Esophagus muscularis mucosa (tissue), 4 donors: ENCODE results near the gene NAA25. TPM values are rescaled to one million over a fixed set of nuclear protein-coding genes. Genes with fewer than 3 reads are reported as not detected.
A peak's percentile ranks its signal among the peaks of the same experiment; 100 is the strongest.

Experiments used
- DNase-seq: peaks from one replicate; pipeline ENCODE4 v3.0.0-alpha.2; 2017; ENCODE audit errors: extremely low spot score
- H3K27ac ChIP-seq, 4 donors: fragments of 200-600 bp; sonication (generic); replicated peaks in 1 of 4; 1 replicate in 3 of 4; 2 replicates in 1 of 4; pipeline ENCODE4 v1.5.1; 2016 to 2019; ENCODE audit warnings: mild to moderate bottlenecking in 1 of 4
- H3K27me3 ChIP-seq, 4 donors: fragments of 200-600 bp; sonication (generic); one replicate each; pipeline versions ENCODE4 v1.5.1 to v1.6.0; 2016 to 2019
- H3K36me3 ChIP-seq, 4 donors: fragments of 200-600 bp; sonication (generic); one replicate each; pipeline ENCODE4 v1.5.1; 2016 to 2019
- H3K4me1 ChIP-seq, 4 donors: fragments of 200-600 bp; sonication (generic); one replicate each; pipeline ENCODE4 v1.5.1; 2016 to 2019
- H3K4me3 ChIP-seq, 4 donors: fragments of 200-600 bp; sonication (generic); 1 replicate in 2 of 4; 2 replicates in 2 of 4; pipeline ENCODE4 v1.5.1; 2016 to 2019; ENCODE audit warnings: mild to moderate bottlenecking in 4 of 4, moderate library complexity in 1 of 4
- H3K9me3 ChIP-seq, 4 donors: fragments of 200-600 bp; sonication (generic); 1 replicate in 3 of 4; 2 replicates in 1 of 4; pipeline ENCODE4 v1.5.1; 2016 to 2019
- EP300 ChIP-seq: sonication (generic); formaldehyde crosslinking; IDR thresholded peaks from one replicate; pipeline ENCODE4 v1.6.1; 2017; ENCODE audit warnings: antibody characterized with exemption
- POLR2A ChIP-seq: fragments of 450-650 bp; IDR thresholded peaks from one replicate; pipeline ENCODE4 v1.6.1; 2017; ENCODE audit warnings: antibody characterized with exemption, moderate library complexity, mild to moderate bottlenecking, low read depth
- POLR2AphosphoS5 ChIP-seq, 2 donors: sonication (generic); formaldehyde crosslinking; IDR thresholded peaks; one replicate each; pipeline ENCODE4 v1.6.1; 2017; ENCODE audit warnings: antibody characterized with exemption in 2 of 2
- WGBS: methylation state at CpG from one replicate; pipeline ENCODE4 v1.1.5; 2018; 5-methylcytosine and 5-hydroxymethylcytosine counted together
- intact Hi-C: fragments of 100-400 bp; cut with DNase I; formaldehyde crosslinking; loops from one replicate; pipeline ENCODE4 v1.15.1; 2023
- total RNA-seq, 4 donors: library from RNA; depleted of rRNA; stranded (reverse); fragments of >200 nt; gene quantifications; one replicate each; pipeline versions ENCODE4 v1.1.0 to v1.2.1, GENCODE V29; 2016
- TF ChIP-seq, protein P1 (sequence below), 3 experiments: fragments of 200-600 bp in 2 of 3; fragments of 450-650 bp in 1 of 3; sonication (generic) in 2 of 3; IDR thresholded peaks; one replicate each; pipeline ENCODE4 v1.5.1; 2017 to 2019; ENCODE audit warnings: antibody characterized with exemption in 3 of 3, mild to moderate bottlenecking in 2 of 3, moderate library complexity in 1 of 3

Gene NAA25
- total RNA-seq, 4 donors from 2014 or later, result 11.9 to 18.7 (median 13.2) TPM

DNA sequence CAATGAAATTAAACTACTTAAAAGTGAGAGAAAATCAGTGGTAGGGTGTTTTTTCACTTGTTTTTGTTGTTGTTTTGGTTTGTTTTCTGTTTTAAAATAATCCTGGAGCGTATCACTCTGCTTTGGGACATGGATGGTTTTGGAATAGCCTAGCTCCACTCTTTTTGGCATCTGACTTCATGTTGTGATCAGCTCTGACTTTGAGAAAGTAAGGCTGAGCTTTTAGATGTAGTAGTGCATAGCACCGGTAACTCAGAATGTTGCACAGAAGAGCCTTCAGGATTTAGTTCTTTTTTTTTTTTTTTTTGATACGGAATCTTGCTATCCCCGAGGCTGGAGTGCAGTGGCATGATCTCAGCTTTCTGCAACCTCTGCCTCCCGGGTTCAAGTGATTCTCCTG is 24.8 kb upstream of the NAA25 start:
- no peaks in the 10 kb centered on the region for H3K27me3 ChIP-seq
- H3K27ac ChIP-seq, result no peak overlapping the region
- 94% methylated on average over 5 of the region's 5 CpGs for WGBS
- H3K4me3 ChIP-seq, result no peak overlapping the region
- no peak for DNase-seq
- TF ChIP-seq POLR2A, result no peak
- TF ChIP-seq, protein P1, sequence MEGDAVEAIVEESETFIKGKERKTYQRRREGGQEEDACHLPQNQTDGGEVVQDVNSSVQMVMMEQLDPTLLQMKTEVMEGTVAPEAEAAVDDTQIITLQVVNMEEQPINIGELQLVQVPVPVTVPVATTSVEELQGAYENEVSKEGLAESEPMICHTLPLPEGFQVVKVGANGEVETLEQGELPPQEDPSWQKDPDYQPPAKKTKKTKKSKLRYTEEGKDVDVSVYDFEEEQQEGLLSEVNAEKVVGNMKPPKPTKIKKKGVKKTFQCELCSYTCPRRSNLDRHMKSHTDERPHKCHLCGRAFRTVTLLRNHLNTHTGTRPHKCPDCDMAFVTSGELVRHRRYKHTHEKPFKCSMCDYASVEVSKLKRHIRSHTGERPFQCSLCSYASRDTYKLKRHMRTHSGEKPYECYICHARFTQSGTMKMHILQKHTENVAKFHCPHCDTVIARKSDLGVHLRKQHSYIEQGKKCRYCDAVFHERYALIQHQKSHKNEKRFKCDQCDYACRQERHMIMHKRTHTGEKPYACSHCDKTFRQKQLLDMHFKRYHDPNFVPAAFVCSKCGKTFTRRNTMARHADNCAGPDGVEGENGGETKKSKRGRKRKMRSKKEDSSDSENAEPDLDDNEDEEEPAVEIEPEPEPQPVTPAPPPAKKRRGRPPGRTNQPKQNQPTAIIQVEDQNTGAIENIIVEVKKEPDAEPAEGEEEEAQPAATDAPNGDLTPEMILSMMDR (IDR thresholded peaks at IDR 0.05), result no peak
- TF ChIP-seq EP300, result no peak
- H3K9me3 ChIP-seq, result no peaks in the 10 kb centered on the region
- H3K4me1 ChIP-seq, result peaks cover 41 to 53% (median 47%) of the 10 kb centered on the region in 4 donors
- H3K36me3 ChIP-seq, result peaks cover 32 to 42% (median 40%) of the 10 kb centered on the region in 4 donors
- intact Hi-C loops, result no loop called here

DNA sequence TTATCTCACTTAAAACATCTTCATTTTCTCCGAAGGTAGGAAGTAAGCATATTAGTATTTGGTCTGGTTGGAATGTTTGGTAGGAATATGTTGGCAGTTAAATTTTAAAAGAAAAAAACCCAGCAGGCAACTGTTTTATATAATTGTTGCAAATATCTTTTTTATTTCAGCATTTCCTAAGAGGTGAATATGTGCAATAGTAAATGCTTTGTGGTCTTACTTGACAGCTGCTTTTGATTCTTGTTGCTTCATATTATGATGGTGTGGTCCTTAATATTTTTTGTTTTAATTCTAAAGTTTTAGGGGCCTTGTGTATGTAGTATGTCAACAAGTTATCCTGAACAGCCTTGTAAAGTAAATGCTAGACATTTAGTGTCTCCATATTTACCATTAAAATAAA is 23.1 kb upstream of the NAA25 start:
- Histone ChIP-seq H3K27me3 (no peaks in the 10 kb centered on the region), H3K27ac (peak overlapping the region in 1 of 4 donors; percentile 63), H3K36me3 (peaks cover 20 to 25% (median 23%) of the 10 kb centered on the region in 4 donors), H3K9me3 (no peaks in the 10 kb centered on the region), H3K4me3 (no peak overlapping the region), H3K4me1 (peaks cover 59 to 70% (median 64%) of the 10 kb centered on the region in 4 donors)
- TF ChIP-seq, protein P1 (IDR thresholded peaks at IDR 0.05), result no peak
- no peak for TF ChIP-seq POLR2A
- no peak for DNase-seq
- intact Hi-C loops, result no loop called here
- WGBS, result 29% methylated on average over 1 of the region's 1 CpG

DNA sequence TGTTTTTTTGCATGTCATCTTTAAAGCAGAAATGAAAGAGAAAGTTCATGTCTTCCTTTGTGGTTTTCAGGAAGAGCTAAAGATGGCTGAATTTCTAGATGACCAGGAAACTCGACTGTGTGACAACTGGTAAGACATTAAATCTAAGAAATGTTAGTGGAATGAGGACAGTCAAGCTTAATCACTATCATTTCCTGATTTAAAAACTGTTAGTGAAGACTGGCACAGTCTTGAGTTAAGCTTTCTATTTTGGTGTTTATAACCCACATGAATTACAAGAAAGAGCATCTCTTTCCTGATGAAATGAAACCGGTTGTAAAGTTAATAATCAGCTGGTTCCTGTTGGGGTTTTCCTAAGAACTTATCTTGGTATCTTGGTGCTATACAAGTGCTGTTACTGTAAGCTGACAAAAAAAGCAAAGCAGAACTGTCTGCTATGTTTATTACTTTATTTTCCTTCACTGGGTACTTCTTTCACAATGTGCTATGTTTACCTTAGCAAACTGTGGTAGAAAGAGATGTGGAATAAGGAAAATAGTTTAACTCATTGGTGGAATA is 21.9 kb upstream of the NAA25 start:
- 23% methylated on average over 2 of the region's 2 CpGs for WGBS
- H3K27me3 ChIP-seq, result no peaks in the 10 kb centered on the region
- DNase-seq, result no peak
- H3K9me3 ChIP-seq, result no peaks in the 10 kb centered on the region
- H3K4me1 ChIP-seq, result peaks cover 65 to 77% (median 72%) of the 10 kb centered on the region in 4 donors
- peak overlapping the region; percentile 38 to 63 (median 52) for H3K27ac ChIP-seq
- peaks cover 8 to 13% (median 11%) of the 10 kb centered on the region in 4 donors for H3K36me3 ChIP-seq
- TF ChIP-seq POLR2AphosphoS5 (IDR thresholded peaks at IDR 0.05) (no peak), POLR2A (no peak), EP300 (no peak)
- TF ChIP-seq, protein P1 (IDR thresholded peaks at IDR 0.05), result no peak
- intact Hi-C loops, result no loop called here
- peak overlapping the region in 3 of 4 donors; percentile 4 to 30 (median 12) for H3K4me3 ChIP-seq

DNA sequence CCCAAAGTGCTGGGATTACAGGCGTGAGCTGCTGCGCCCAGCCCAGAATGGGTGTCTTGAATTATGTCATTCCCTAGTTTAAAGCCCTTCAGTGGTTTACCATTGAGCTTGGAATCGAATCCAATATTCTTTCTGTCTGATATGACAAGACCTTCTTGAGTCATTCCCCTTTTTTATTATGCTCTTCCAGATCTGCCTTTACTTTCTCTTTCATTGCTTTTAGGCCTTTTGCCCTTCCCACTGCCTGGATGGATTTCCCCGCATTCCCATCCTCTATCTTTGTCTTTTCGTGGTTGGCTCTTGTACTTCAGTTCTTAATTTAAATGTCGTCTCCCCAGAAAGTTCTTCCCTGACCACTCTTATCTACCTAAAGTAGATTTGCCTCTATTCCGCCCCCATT is 18.3 kb upstream of the NAA25 start:
- H3K27ac ChIP-seq, result peak overlapping the region; percentile 92 to 97 (median 96)
- no peak for DNase-seq
- 77% methylated on average over 7 of the region's 7 CpGs for WGBS
- H3K4me3 ChIP-seq, result peak overlapping the region; percentile 64 to 97 (median 86)
- intact Hi-C loops, result no loop called here
- TF ChIP-seq POLR2AphosphoS5 (IDR thresholded peaks at IDR 0.05) (no peak), EP300 (no peak), POLR2A (no peak)
- TF ChIP-seq, protein P1 (IDR thresholded peaks at IDR 0.05), result no peak
- no peaks in the 10 kb centered on the region for H3K9me3 ChIP-seq
- peaks cover 76 to 90% (median 85%) of the 10 kb centered on the region in 4 donors for H3K4me1 ChIP-seq
- no peaks in the 10 kb centered on the region for H3K27me3 ChIP-seq
- no peaks in the 10 kb centered on the region for H3K36me3 ChIP-seq

DNA sequence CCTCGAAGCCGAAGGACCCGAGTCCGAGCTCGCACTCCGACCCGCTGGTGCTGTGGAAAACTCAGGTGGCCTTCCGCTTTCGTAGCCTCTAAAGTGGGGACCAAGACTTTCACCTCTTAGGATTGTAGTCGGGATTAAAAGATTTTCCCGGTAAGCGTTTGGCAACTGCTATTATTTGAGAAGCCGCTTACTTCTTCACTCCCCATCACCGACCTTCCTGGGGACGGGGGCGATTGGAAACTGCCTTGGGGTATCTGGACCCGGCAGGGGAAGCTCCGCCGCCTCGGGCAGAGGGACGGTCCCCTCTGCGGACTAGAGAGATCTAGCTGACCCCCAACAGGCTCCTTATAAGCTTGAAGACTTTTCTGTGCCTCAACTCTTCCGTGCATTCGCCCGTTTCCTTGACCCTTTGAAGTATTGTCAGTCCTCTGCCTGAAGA is 17.4 kb upstream of the NAA25 start:
- peak overlapping the region; percentile 64 to 97 (median 86) for H3K4me3 ChIP-seq
- DNase-seq, result no peak
- H3K36me3 ChIP-seq, result no peaks in the 10 kb centered on the region
- no peaks in the 10 kb centered on the region for H3K9me3 ChIP-seq
- H3K27ac ChIP-seq, result peak overlapping the region; percentile 92 to 97 (median 96)
- no peaks in the 10 kb centered on the region for H3K27me3 ChIP-seq
- intact Hi-C loops, result no loop called here
- TF ChIP-seq EP300, result no peak
- no peak for TF ChIP-seq POLR2AphosphoS5 (IDR thresholded peaks at IDR 0.05)
- no peak for TF ChIP-seq POLR2A
- H3K4me1 ChIP-seq, result peaks cover 72 to 89% (median 84%) of the 10 kb centered on the region in 4 donors
- 0% methylated on average over 19 of the region's 25 CpGs for WGBS
